ENCODE measurements around the gene ARAF. TPM values are rescaled to one million over a fixed set of nuclear protein-coding genes. Genes with fewer than 3 reads are reported as not detected.
A peak's percentile ranks its signal among the peaks of the same experiment; 100 is the strongest.

The ARAF gene
- total RNA-seq, 1 experiment from 2014 or later, result 60.0 TPM

- TF ChIP-seq EZH2 (IDR thresholded peaks at IDR 0.05; ENCODE audit: borderline replicate concordance, low read depth, low read length, poor library complexity, severe bottlenecking), result no peak
- TF ChIP-seq CTCF (conservative IDR thresholded peaks at IDR 0.05; ENCODE audit: low read depth, low read length), result no peak
- ChIA-PET CTCF (no interaction called here), POLR2A (ENCODE audit: low non-redundant PET) (no interaction called here)
- Histone ChIP-seq H3K9me3 (ENCODE audit: low read depth, low read length, poor library complexity, severe bottlenecking) (no peaks in the 10 kb centered on the region), H3K4me3 (ENCODE audit: low read depth, low read length, poor library complexity, severe bottlenecking) (no peak overlapping the region), H3K4me1 (ENCODE audit: insufficient read depth, low read length, poor library complexity, severe bottlenecking) (no peaks in the 10 kb centered on the region), H3K27ac (ENCODE audit: low read depth, low read length, poor library complexity, severe bottlenecking) (no peak overlapping the region), H3K36me3 (ENCODE audit: insufficient read depth, low read length, poor library complexity, severe bottlenecking) (no peaks in the 10 kb centered on the region), H3K27me3 (replicated peaks; ENCODE audit: insufficient read depth, low read depth, low read length, poor library complexity) (no peaks in the 10 kb centered on the region)
- intact Hi-C loops (cut with micrococcal nuclease; ENCODE audit: unreplicated experiment), result no loop called here
- no peak for DNase-seq (ENCODE audit: low spot score)
- no TSS peak for BruUV-seq (replicated peaks)
These were observed 31.0 kb upstream of the ARAF start for GRCh38 chrX:47530049-47530448.

GRCh38 chrX:47539860-47540259 is 21.1 kb upstream of the ARAF start:
- POLR2A ChIA-PET (ENCODE audit: low non-redundant PET), result no interaction called here
- no peak for DNase-seq (ENCODE audit: low spot score)
- TF ChIP-seq EZH2 (IDR thresholded peaks at IDR 0.05; ENCODE audit: borderline replicate concordance, low read depth, low read length, poor library complexity, severe bottlenecking), result no peak
- no peak for TF ChIP-seq CTCF (conservative IDR thresholded peaks at IDR 0.05; ENCODE audit: low read depth, low read length)
- no peak overlapping the region for H3K27ac ChIP-seq (ENCODE audit: low read depth, low read length, poor library complexity, severe bottlenecking)
- intact Hi-C loops (cut with micrococcal nuclease; ENCODE audit: unreplicated experiment), result no loop called here
- H3K4me3 ChIP-seq (ENCODE audit: low read depth, low read length, poor library complexity, severe bottlenecking), result no peak overlapping the region
- CTCF ChIA-PET, result no interaction called here
- H3K4me1 ChIP-seq (ENCODE audit: insufficient read depth, low read length, poor library complexity, severe bottlenecking), result peaks cover 12% of the 10 kb centered on the region
- no peaks in the 10 kb centered on the region for H3K27me3 ChIP-seq (replicated peaks; ENCODE audit: insufficient read depth, low read depth, low read length, poor library complexity)
- BruUV-seq (replicated peaks), result no TSS peak
- no peaks in the 10 kb centered on the region for H3K36me3 ChIP-seq (ENCODE audit: insufficient read depth, low read length, poor library complexity, severe bottlenecking)
- H3K9me3 ChIP-seq (ENCODE audit: low read depth, low read length, poor library complexity, severe bottlenecking), result no peaks in the 10 kb centered on the region

- Histone ChIP-seq H3K4me3 (ENCODE audit: low read depth, low read length, poor library complexity, severe bottlenecking) (no peak overlapping the region), H3K9me3 (ENCODE audit: low read depth, low read length, poor library complexity, severe bottlenecking) (no peaks in the 10 kb centered on the region), H3K4me1 (ENCODE audit: insufficient read depth, low read length, poor library complexity, severe bottlenecking) (peaks cover 12% of the 10 kb centered on the region), H3K27me3 (replicated peaks; ENCODE audit: insufficient read depth, low read depth, low read length, poor library complexity) (no peaks in the 10 kb centered on the region), H3K27ac (ENCODE audit: low read depth, low read length, poor library complexity, severe bottlenecking) (peak overlapping the region; percentile 52), H3K36me3 (ENCODE audit: insufficient read depth, low read length, poor library complexity, severe bottlenecking) (no peaks in the 10 kb centered on the region)
- CTCF ChIA-PET, result interaction anchor here (0.6 to 0.9 kb wide), 2 partner anchors 39 to 104 kb away, joined by 3 read pairs; no protein-coding TSS in a partner anchor
- POLR2A ChIA-PET (ENCODE audit: low non-redundant PET), result interaction anchor here (0.6 to 0.7 kb wide), 2 partner anchors 15 to 939 kb away, joined by 3 read pairs; no protein-coding TSS in a partner anchor
- peak; percentile 86 for DNase-seq (ENCODE audit: low spot score)
- TF ChIP-seq EZH2 (IDR thresholded peaks at IDR 0.05; ENCODE audit: borderline replicate concordance, low read depth, low read length, poor library complexity, severe bottlenecking), result no peak
- TF ChIP-seq CTCF (conservative IDR thresholded peaks at IDR 0.05; ENCODE audit: low read depth, low read length), result peak; percentile 68
- intact Hi-C loops (cut with micrococcal nuclease; ENCODE audit: unreplicated experiment), result no loop called here
- BruUV-seq (replicated peaks), result no TSS peak
These were observed 20.1 kb upstream of the ARAF start for GRCh38 chrX:47540754-47541538.
